Measurements from ENCODE around the gene PBX3.

The PBX3 gene

DNA sequence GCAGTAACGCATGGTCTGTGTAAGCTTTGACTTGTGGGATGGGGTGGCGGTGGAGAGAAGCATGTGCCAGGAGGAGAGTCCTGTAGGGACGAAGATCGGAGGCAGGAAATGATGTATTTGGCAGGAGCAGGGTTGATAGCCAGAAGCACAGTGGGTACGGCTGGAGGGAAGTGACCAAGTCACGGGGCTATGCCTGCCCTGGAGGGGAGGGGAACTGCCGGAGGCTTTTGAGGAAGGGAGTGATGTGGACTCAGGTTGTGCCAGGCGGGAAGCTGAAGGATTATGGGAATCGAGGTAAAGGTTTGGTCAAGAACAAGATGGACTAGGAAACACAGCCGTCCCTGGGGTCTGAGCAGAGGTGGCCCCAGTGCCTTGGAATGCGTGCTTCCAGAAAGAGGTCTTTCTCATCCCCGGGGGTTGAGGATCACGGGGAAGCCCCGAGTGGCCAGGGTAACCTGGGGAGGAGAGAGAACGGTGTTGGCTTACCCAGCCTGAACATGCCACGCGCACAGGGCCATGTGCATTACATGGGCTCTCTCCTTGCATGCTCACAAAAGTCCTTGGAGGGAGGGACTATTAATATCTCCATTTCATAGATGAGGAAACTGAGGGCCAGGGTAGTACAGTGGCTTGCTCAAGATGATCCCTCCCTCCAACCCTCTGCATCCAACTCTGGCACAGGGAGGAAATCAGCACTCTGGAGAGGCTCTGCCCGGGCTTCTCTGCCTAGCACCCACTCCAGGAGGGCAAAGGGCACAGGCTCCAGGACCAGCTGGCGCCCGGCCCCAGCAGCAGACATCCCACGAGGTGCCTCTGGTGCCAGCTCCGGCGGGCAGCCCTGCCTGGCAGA, 253.8 kb downstream of the PBX3 start:
- DNase-seq, result no peak

DNA sequence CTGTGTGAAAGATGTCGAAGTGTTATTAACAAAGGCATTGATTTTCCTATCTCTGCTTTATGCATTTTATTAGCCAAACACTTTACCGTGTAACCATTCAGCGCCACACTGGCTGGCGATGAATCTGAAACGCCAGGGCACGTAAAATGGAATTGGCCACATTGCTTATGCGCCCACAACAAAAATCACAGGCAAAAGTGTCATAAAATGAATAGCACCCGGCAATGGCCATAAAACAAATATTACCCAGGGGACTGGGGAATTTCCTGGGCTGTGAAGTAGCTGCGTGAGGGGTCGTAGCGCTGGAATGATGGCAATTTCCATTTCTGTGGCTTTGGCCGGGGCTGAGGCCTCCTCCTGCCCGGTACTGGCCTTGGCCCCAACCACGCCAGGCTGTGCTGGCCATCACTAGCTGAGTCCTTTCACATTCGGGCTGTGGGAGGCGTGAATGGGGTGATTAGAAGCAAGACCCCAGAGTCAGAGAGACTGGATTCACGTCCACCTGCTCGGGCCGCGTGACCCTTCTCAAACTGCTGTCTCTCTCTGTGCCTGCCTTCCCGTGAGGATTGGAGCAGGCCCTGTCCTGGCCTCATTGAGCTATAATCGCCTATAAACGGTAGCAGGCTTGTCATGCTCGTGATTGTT, 254.5 kb downstream of the PBX3 start:
- DNase-seq, result no peak

DNA sequence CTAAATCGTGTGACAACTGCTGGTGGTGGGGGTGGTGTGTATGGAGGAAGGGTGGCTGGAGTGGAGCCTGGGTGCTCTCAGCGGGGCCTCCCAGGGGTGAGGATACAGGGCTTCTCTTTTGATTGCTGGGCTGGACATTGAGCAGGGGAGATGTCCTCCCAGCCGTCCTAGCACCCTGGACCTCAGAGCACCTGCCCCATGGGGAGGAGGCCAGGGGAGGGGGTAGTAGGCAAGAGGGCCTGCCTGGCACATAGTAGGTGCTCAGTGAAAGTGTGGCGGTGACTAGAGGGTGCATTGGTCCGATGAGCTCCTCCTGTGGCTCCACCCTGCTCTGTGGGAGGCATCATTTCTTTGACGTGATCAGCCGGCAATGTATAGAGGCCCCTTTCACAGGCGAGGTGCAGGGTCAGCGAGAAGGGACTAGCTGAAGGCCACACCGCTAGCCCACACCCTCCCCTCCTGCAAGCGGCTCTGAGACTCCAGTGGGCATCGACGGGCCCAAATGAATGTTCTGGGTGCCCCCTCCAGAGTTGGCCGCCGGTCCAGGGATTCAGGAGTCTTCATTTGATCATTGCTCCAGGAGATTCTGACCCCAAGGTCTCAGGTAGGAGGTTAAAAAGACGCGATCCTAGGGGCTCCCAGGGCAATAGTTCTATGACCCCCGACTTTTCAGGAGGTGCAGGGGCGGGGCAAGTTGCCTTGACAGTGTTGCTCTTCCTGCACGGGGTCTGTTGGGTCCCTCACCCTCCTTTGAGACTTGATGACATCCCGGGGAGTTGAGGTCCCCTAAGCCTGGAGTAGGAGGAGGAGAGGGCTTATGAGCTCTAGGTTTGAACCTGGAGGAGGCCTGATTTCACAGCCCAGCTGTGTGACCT, 255.5 kb downstream of the PBX3 start:
- DNase-seq, result no peak

DNA sequence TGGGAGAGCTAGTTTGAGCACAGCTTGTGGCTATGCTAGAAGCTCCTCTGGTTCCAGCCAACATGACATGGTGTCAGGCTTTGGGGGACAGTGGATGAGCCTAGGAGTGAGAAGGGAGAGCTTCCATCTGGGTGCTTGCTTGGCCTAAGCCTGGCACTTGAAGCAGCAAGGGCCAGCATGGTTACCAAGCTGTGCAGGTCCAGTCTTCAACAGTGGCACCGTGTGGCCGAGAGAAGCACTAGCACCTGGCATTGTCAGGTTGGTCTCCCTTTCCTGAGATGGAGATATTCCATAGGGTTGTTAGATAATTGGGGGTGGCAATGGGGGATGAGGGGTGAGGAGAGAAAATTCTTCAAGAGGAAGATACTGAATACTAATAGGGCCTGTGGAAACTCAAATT, 261.9 kb downstream of the PBX3 start:
- no peak for DNase-seq

DNA sequence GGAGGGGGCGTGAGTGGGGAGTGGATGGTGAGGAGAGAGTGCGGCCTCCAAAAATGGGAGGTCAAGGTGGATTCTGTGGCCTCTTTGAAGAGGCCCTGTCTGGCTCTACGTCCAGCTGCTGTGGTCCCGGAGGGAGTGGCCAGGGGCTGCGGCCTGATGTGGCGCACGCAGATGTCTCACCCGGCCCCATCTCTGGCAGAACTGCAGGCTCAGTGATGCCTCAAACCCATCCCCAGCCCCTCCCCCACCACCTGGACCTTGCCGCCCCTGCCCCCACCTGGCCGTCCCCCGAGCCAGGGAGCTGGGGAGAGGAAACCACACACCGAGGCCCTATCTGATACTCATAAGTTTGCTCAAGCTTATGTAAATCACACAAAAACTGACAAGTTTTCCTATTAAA, 267.6 kb downstream of the PBX3 start:
- DNase-seq, result no peak

DNA sequence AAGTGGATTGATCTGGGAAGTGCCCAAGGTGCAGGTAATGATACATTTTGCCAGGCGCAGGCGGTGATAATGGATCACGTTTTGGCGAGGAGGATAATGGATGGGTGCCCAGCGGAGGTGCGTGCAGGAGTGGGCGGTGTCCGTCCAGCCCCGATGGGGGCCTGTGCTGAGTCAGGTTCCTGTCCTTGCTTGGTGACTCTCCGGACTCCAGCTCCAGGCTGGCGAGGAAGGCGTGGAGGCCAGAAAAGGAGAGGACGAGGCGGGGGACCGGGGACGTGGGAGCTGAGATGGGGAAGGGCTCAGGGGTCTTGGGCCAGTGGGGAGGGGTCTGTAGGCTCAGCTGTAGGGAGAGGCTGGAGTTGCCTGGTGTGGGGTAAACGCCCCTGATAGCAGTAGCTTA, 268.3 kb downstream of the PBX3 start:
- no peak for DNase-seq

DNA sequence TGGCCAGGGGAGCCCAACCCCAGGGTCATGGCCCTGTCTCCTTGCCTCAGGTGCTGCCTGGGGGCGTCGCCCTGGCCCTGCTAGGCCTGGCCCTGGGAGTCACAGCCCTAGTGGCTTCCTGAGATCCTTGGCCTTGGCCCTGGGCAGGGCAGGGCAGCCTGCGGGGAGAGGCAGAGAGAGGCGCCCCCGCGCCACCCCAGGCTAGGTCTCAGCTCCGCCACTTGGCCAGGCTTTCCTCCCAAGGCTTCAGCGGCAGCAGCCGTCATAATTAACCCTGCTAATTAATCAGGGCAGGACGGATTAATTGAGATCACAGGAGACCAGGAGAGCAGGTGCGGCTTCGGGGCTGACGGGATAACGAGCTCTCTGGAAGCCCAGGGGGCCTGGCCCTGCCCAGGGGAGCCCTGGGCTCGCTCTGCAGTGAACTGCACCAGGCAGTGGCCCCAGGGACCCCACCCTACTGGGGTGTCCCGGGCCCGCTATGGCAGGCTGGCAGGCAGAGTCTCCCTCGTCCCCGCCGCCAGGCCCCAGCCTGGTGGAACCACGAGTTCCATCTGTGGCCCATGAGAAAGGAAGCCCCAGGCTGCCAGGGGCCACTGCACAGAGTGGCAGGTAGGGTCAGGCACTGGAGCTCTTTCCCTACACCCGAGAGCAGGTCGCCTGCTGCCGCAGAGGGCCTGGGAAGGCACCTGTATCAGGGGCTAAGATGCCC, 269.6 kb downstream of the PBX3 start:
- no peak for DNase-seq

All from activated naive CD4-positive, alpha-beta T cell treated with Interleukin-2 at 50 U/mL for 16 hours (primary cell).